H9 (cell line): ENCODE data around the gene ELOVL4. TPM values are rescaled to one million over a fixed set of nuclear protein-coding genes. Genes with fewer than 3 reads are reported as not detected.

ENCODE experiments used
- DNase-seq: peaks from one replicate; pipeline ENCODE4 v3.0.0-alpha.2; 2017
- H2AFZ ChIP-seq: one replicate; pipeline ENCODE4 v1.6.1; 2013; ENCODE audit warnings: mild to moderate bottlenecking, low read length, control low read depth, moderate library complexity
- H2AK5ac ChIP-seq: 2 replicates; pipeline ENCODE4 v1.6.1; 2013; ENCODE audit warnings: low read length, control low read depth, mixed read lengths; ENCODE audit not compliant: insufficient read length
- H2BK120ac ChIP-seq: one replicate; pipeline ENCODE4 v1.6.1; 2013; ENCODE audit warnings: low read depth, mild to moderate bottlenecking, low read length, control low read depth, inconsistent platforms; ENCODE audit not compliant: poor library complexity, severe bottlenecking
- H2BK12ac ChIP-seq: 2 replicates; pipeline ENCODE4 v1.6.1; 2013; ENCODE audit warnings: low read length, control low read depth, mixed read lengths, low read depth; ENCODE audit not compliant: insufficient read length
- H2BK15ac ChIP-seq: 2 replicates; pipeline ENCODE4 v1.6.1; 2013; ENCODE audit warnings: low read depth, low read length, control low read depth
- H2BK20ac ChIP-seq: one replicate; pipeline ENCODE4 v1.6.1; 2013; ENCODE audit warnings: low read depth, mild to moderate bottlenecking, low read length, control low read depth, inconsistent platforms; ENCODE audit not compliant: poor library complexity, severe bottlenecking
- H2BK5ac ChIP-seq: 2 replicates; pipeline ENCODE4 v1.6.1; 2013; ENCODE audit warnings: low read length, control low read depth, mixed read lengths; ENCODE audit not compliant: insufficient read length
- H3K14ac ChIP-seq: 2 replicates; pipeline ENCODE4 v1.6.1; 2013; ENCODE audit warnings: low read length, control low read depth; ENCODE audit not compliant: insufficient read depth
- H3K18ac ChIP-seq: 2 replicates; pipeline ENCODE4 v1.6.1; 2013; ENCODE audit warnings: low read depth, mild to moderate bottlenecking, mixed read lengths, low read length, control low read depth; ENCODE audit not compliant: insufficient read length
- H3K23ac ChIP-seq: 2 replicates; pipeline ENCODE4 v1.6.1; 2013; ENCODE audit warnings: low read length, control low read depth, mixed read lengths, low read depth; ENCODE audit not compliant: insufficient read length
- H3K23me2 ChIP-seq: 2 replicates; pipeline ENCODE4 v1.6.1; 2013; ENCODE audit warnings: low read depth, mild to moderate bottlenecking, mixed read lengths, low read length, control low read depth; ENCODE audit not compliant: insufficient read length, poor library complexity, severe bottlenecking
- H3K27ac ChIP-seq: 2 replicates; pipeline ENCODE4 v1.5.1; 2013; ENCODE audit warnings: low read length, control low read depth, mixed read lengths, low read depth; ENCODE audit not compliant: insufficient read length
- H3K27me3 ChIP-seq: 2 replicates; pipeline ENCODE4 v1.6.1; 2013; ENCODE audit warnings: low read length, control low read depth, inconsistent platforms; ENCODE audit not compliant: insufficient read depth
- H3K4ac ChIP-seq: 2 replicates; pipeline ENCODE4 v1.6.1; 2013; ENCODE audit warnings: low read depth, mild to moderate bottlenecking, control low read depth, inconsistent platforms, low read length, moderate library complexity
- H3K4me1 ChIP-seq: 2 replicates; pipeline ENCODE4 v1.6.1; 2013; ENCODE audit warnings: low read length, control low read depth, inconsistent platforms; ENCODE audit not compliant: insufficient read depth
- H3K4me2 ChIP-seq: 2 replicates; pipeline ENCODE4 v1.6.1; 2013; ENCODE audit warnings: low read length, control low read depth, mixed read lengths; ENCODE audit not compliant: insufficient read length, insufficient read depth
- H3K56ac ChIP-seq: 2 replicates; pipeline ENCODE4 v1.6.1; 2013; ENCODE audit warnings: low read depth, mild to moderate bottlenecking, mixed read lengths, low read length, control low read depth; ENCODE audit not compliant: insufficient read length
- H3K79me1 ChIP-seq: 2 replicates; pipeline ENCODE4 v1.6.1; 2013; ENCODE audit warnings: low read depth, mild to moderate bottlenecking, moderate library complexity, low read length, control low read depth, inconsistent platforms; ENCODE audit not compliant: insufficient read depth, poor library complexity, severe bottlenecking
- H3K79me2 ChIP-seq: 2 replicates; pipeline ENCODE4 v1.6.1; 2013; ENCODE audit warnings: low read length, control low read depth, inconsistent platforms; ENCODE audit not compliant: insufficient read depth
- H3K9ac ChIP-seq: 2 replicates; pipeline ENCODE4 v1.6.1; 2013; ENCODE audit warnings: low read length, control low read depth, mixed read lengths; ENCODE audit not compliant: insufficient read length; ENCODE audit errors: extremely low read depth
- H3K9me3 ChIP-seq: one replicate; pipeline ENCODE4 v1.6.1; 2013; ENCODE audit warnings: low read depth, low read length, inconsistent platforms; ENCODE audit not compliant: control insufficient read depth
- H3T11ph ChIP-seq: one replicate; pipeline ENCODE4 v1.6.1; 2013; ENCODE audit warnings: mild to moderate bottlenecking, low read length, control low read depth, inconsistent platforms
- H4K20me1 ChIP-seq: one replicate; pipeline ENCODE4 v1.6.1; 2013; ENCODE audit not compliant: control insufficient read depth, insufficient read length, insufficient read depth
- H4K5ac ChIP-seq: 2 replicates; pipeline ENCODE4 v1.6.1; 2013; ENCODE audit warnings: low read depth, mild to moderate bottlenecking, mixed read lengths, low read length, control low read depth; ENCODE audit not compliant: insufficient read length
- H4K8ac ChIP-seq: replicated peaks from 2 replicates; pipeline ENCODE4 v1.6.1; 2013; ENCODE audit warnings: low read length, control low read depth, mixed read lengths, low read depth; ENCODE audit not compliant: insufficient read length
- H4K91ac ChIP-seq: 2 replicates; pipeline ENCODE4 v1.6.1; 2013; ENCODE audit warnings: low read depth, mild to moderate bottlenecking, moderate library complexity, mixed read lengths, low read length, control low read depth; ENCODE audit not compliant: insufficient read length
- H3K27ac Mint-ChIP-seq, 3 experiments: 2 replicates in 2 of 3; 3 replicates in 1 of 3; pipeline ENCODE4 v1.8.0; 2020 to 2021; ENCODE audit warnings: mixed read lengths in 3 of 3, mild to moderate bottlenecking in 1 of 3, moderate library complexity in 1 of 3
- H3K27me3 Mint-ChIP-seq: 2 replicates; pipeline ENCODE4 v1.8.0; 2021; ENCODE audit warnings: low read depth, mild to moderate bottlenecking, moderate library complexity, mixed read lengths
- H3K36me3 Mint-ChIP-seq, 3 experiments: 2 replicates in 2 of 3; 3 replicates in 1 of 3; pipeline ENCODE4 v1.8.0; 2020 to 2021; ENCODE audit warnings: low read depth in 3 of 3, mixed read lengths in 3 of 3; ENCODE audit not compliant: insufficient read depth in 1 of 3
- H3K4me1 Mint-ChIP-seq, 2 experiments: 2 replicates each; pipeline ENCODE4 v1.8.0; 2020; ENCODE audit warnings: mixed read lengths in 2 of 2
- H3K4me3 Mint-ChIP-seq, 2 experiments: 2 replicates in 1 of 2; 3 replicates in 1 of 2; pipeline ENCODE4 v1.8.0; 2020 to 2021; ENCODE audit warnings: mild to moderate bottlenecking in 2 of 2, mixed read lengths in 2 of 2, moderate library complexity in 1 of 2
- H3K9me3 Mint-ChIP-seq, 2 experiments: 2 replicates in 1 of 2; 3 replicates in 1 of 2; pipeline ENCODE4 v1.8.0; 2020; ENCODE audit warnings: mild to moderate bottlenecking in 2 of 2, mixed read lengths in 2 of 2, moderate library complexity in 1 of 2
- WGBS: extraction: QIAGEN DNeasy Blood & Tissue Kit; methylation state at CpG from one replicate; pipeline ENCODE4 v1.1.7; 2013; ENCODE audit warnings: missing lambda C conversion rate, low lambda C conversion rate, mixed read lengths; ENCODE audit not compliant: insufficient read length; ENCODE audit errors: extremely low coverage; 5-methylcytosine and 5-hydroxymethylcytosine counted together
- total RNA-seq: library from RNA; stranded (reverse); gene quantifications from 2 replicates; pipeline ENCODE4 v1.2.1, GENCODE V29; 2021
- TF ChIP-seq, protein P1 (sequence below): fragments of 200-600 bp; sonication (generic); conservative IDR thresholded peaks from 3 replicates; pipeline ENCODE4 v1.8.0; 2021; ENCODE audit warnings: antibody characterized with exemption, mild to moderate bottlenecking

The ELOVL4 gene
- total RNA-seq, 1 experiment from 2014 or later = 10.1 TPM

DNA sequence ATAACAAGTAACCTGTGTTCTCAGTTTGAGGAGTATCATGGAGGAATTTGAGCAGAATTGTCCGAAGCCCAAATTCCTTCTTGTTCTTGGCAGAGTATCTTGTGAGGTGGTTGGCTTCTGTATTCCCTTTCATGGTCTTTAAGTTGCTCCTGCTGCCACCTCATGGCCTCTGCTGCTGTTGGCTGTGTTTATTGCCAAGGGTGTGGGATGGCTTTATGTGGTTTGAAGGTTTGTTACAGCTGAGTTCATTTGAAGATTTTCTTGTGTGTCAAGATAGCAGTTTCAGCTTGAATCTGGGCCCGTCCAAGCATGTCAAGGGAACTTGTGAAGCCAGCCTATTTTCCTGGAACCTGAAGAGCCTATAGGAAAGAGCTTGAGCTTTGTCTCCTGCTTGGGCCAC is 36.9 kb upstream of the ELOVL4 start:
- no CpG with 5 or more reads among the region's 2 CpGs for WGBS
- no peak overlapping the region for H2BK20ac ChIP-seq
- DNase-seq = peak; percentile 39

More for the DNA sequence above, 36.9 kb upstream of the ELOVL4 start:
- H3K4ac ChIP-seq = no peak overlapping the region
- H2AFZ ChIP-seq = no peak overlapping the region
- no peak overlapping the region for H2BK5ac ChIP-seq
- H4K91ac ChIP-seq = no peak overlapping the region
- Mint-ChIP-seq H3K27me3 (no peaks in the 10 kb centered on the region), H3K9me3 (no peaks in the 10 kb centered on the region), H3K4me1 (no peaks in the 10 kb centered on the region; a peak in 1 of 4 replicates), H3K27ac (no peak overlapping the region), H3K4me3 (no peak overlapping the region), H3K36me3 (no peaks in the 10 kb centered on the region)
- H4K8ac ChIP-seq = no peak overlapping the region
- no peak overlapping the region for H2BK12ac ChIP-seq
- no peak overlapping the region for H3K23ac ChIP-seq
- H3K27me3 ChIP-seq = no peaks in the 10 kb centered on the region
- no peak overlapping the region for H3K14ac ChIP-seq
- no peak overlapping the region for H4K5ac ChIP-seq
- no peaks in the 10 kb centered on the region for H3K23me2 ChIP-seq
- no peaks in the 10 kb centered on the region for H3K4me1 ChIP-seq
- no peak overlapping the region for H2AK5ac ChIP-seq
- no peak overlapping the region for H3K56ac ChIP-seq
- no peaks in the 10 kb centered on the region for H3K79me2 ChIP-seq
- H4K20me1 ChIP-seq = no peaks in the 10 kb centered on the region
- no peak overlapping the region for H3K4me2 ChIP-seq
- no peaks in the 10 kb centered on the region for H3K9me3 ChIP-seq
- no peak overlapping the region for H2BK15ac ChIP-seq
- no peak overlapping the region for H3T11ph ChIP-seq
- TF ChIP-seq, protein P1, sequence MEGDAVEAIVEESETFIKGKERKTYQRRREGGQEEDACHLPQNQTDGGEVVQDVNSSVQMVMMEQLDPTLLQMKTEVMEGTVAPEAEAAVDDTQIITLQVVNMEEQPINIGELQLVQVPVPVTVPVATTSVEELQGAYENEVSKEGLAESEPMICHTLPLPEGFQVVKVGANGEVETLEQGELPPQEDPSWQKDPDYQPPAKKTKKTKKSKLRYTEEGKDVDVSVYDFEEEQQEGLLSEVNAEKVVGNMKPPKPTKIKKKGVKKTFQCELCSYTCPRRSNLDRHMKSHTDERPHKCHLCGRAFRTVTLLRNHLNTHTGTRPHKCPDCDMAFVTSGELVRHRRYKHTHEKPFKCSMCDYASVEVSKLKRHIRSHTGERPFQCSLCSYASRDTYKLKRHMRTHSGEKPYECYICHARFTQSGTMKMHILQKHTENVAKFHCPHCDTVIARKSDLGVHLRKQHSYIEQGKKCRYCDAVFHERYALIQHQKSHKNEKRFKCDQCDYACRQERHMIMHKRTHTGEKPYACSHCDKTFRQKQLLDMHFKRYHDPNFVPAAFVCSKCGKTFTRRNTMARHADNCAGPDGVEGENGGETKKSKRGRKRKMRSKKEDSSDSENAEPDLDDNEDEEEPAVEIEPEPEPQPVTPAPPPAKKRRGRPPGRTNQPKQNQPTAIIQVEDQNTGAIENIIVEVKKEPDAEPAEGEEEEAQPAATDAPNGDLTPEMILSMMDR = peak; percentile 31; the same call in 1 of the 3 replicates
- no peak overlapping the region for H2BK120ac ChIP-seq
- H3K18ac ChIP-seq = no peak overlapping the region
- no peaks in the 10 kb centered on the region for H3K79me1 ChIP-seq
- no peak overlapping the region for H3K9ac ChIP-seq
- no peak overlapping the region for H3K27ac ChIP-seq
